ENCODE results near the gene MEGF11.

GRCh38 chr15:66036859-66037258 lies 216.7 kb downstream of the MEGF11 start:
- no peak for TF ChIP-seq CTCF (IDR thresholded peaks at IDR 0.05)
- no peak for TF ChIP-seq POLR2A (IDR thresholded peaks at IDR 0.05)
